GM12891 (cell line): ENCODE measurements around the gene SDC1.

Experiments used
- POLR2A ChIP-seq: IDR thresholded peaks from 2 replicates; pipeline ENCODE4 v1.6.1; 2011; ENCODE audit warnings: low read depth, low read length, control low read depth
- POLR2AphosphoS5 ChIP-seq: IDR thresholded peaks from 2 replicates; pipeline ENCODE4 v1.6.1; 2011; ENCODE audit warnings: low read depth, low read length, control low read depth
- TAF1 ChIP-seq: IDR thresholded peaks from 2 replicates; pipeline ENCODE4 v1.6.1; 2011; ENCODE audit warnings: low read depth, low read length, control low read depth

- TF ChIP-seq POLR2AphosphoS5: no peak
- no peak for TF ChIP-seq POLR2A
- TF ChIP-seq TAF1: no peak
These were observed 36.7 kb downstream of the SDC1 start for GRCh38 chr2:20188201-20188600.
